Endothelial cell of umbilical vein (primary cell): ENCODE measurements around the gene SCGB1C1. TPM values are rescaled to one million over a fixed set of nuclear protein-coding genes. Genes with fewer than 3 reads are reported as not detected.

Source experiments
- BruUV-seq: library from RNA; stranded (reverse); fragments of 400-500 nt; replicated peaks from 2 replicates; lab custom pipeline; 2021; lab: Mats Ljungman, UMichigan
- CTCF ChIA-PET: fragments of 300-600, 350-600 bp; sonication (Branson Sonifier 250); formaldehyde crosslinking; loops from one replicate; lab custom pipeline; 2021; ENCODE audit warnings: antibody characterized with exemption, inconsistent platforms; lab: Charles Lee
- POLR2A ChIA-PET: fragments of 300-600, 350-600 bp; sonication (Branson Sonifier 250); formaldehyde crosslinking; loops from one replicate; lab custom pipeline; 2021; ENCODE audit warnings: antibody characterized with exemption, inconsistent platforms; lab: Charles Lee
- DNase-seq: peaks from one replicate; pipeline ENCODE4 v3.0.0-alpha.2; 2011; ENCODE audit warnings: low read depth, low spot score
- FAIRE-seq: peaks from 2 replicates; lab custom pipeline; 2011; peaks lifted over from hg19 to GRCh38; lab: Jason Lieb, UNC
- H2AFZ ChIP-seq: 2 replicates; pipeline ENCODE4 v1.6.0; 2012; ENCODE audit warnings: low read depth, low read length, control low read depth, inconsistent platforms
- H3K27ac ChIP-seq: 2 replicates; pipeline ENCODE4 v1.5.1; 2011; ENCODE audit warnings: low read depth, mild to moderate bottlenecking, control low read depth, low read length, moderate library complexity; ENCODE audit not compliant: insufficient read depth
- H3K27me3 ChIP-seq, 2 experiments: 2 replicates each; pipeline versions ENCODE4 v1.6.0 to v1.6.1; 2011; ENCODE audit warnings: low read length in 2 of 2, mixed read lengths in 1 of 2; ENCODE audit not compliant: control insufficient read depth in 2 of 2, insufficient read depth in 2 of 2
- H3K36me3 ChIP-seq, 2 experiments: 2 replicates in 1 of 2; 3 replicates in 1 of 2; pipeline ENCODE4 v1.5.1; 2011; ENCODE audit warnings: low read length in 2 of 2, mild to moderate bottlenecking in 1 of 2, moderate library complexity in 1 of 2; ENCODE audit not compliant: control insufficient read depth in 2 of 2, insufficient read depth in 2 of 2; ENCODE audit errors: extremely low read depth in 1 of 2
- H3K4me1 ChIP-seq: 3 replicates; pipeline ENCODE4 v1.5.1; 2011; ENCODE audit warnings: mild to moderate bottlenecking, low read length; ENCODE audit not compliant: control insufficient read depth, insufficient read depth; ENCODE audit errors: extremely low read depth
- H3K4me2 ChIP-seq: 2 replicates; pipeline ENCODE4 v1.6.1; 2011; ENCODE audit warnings: low read length, control low read depth, mixed read lengths; ENCODE audit not compliant: insufficient read depth
- H3K4me3 ChIP-seq, 3 experiments: fragments of 200-600 bp in 1 of 3; sonication (generic), shearing (Covaris generic) in 1 of 3; replicated peaks in 1 of 3; 2 replicates each; pipeline ENCODE4 v1.5.1; 2011 to 2016; ENCODE audit warnings: control low read depth in 3 of 3, low read length in 3 of 3, mild to moderate bottlenecking in 2 of 3, inconsistent platforms in 1 of 3, low read depth in 1 of 3, moderate library complexity in 1 of 3; ENCODE audit not compliant: insufficient read depth in 1 of 3
- H3K79me2 ChIP-seq: 2 replicates; pipeline ENCODE4 v1.6.0; 2012; ENCODE audit warnings: low read length, inconsistent platforms; ENCODE audit not compliant: control insufficient read depth, insufficient read depth
- H3K9ac ChIP-seq: replicated peaks from 2 replicates; pipeline ENCODE3; 2011; ENCODE audit warnings: low read length, control low read depth; ENCODE audit not compliant: insufficient read depth; ENCODE audit errors: extremely low read depth
- H3K9me1 ChIP-seq: replicated peaks from 3 replicates; pipeline ENCODE4 v1.6.0; 2011; ENCODE audit warnings: mild to moderate bottlenecking, low read length; ENCODE audit not compliant: control insufficient read depth, insufficient read depth; ENCODE audit errors: extremely low read depth
- H3K9me3 ChIP-seq: replicated peaks from 2 replicates; pipeline ENCODE4 v1.5.1; 2012; ENCODE audit warnings: low read length, inconsistent platforms; ENCODE audit not compliant: control insufficient read depth, insufficient read depth
- H4K20me1 ChIP-seq: replicated peaks from 2 replicates; pipeline ENCODE3; 2011; ENCODE audit warnings: mild to moderate bottlenecking, low read length; ENCODE audit not compliant: control insufficient read depth, insufficient read depth; ENCODE audit errors: extremely low read depth
- EZH2 ChIP-seq: IDR thresholded peaks from 2 replicates; pipeline ENCODE4 v1.6.1; 2012; ENCODE audit warnings: borderline replicate concordance, low read depth, mild to moderate bottlenecking, moderate library complexity, low read length, inconsistent platforms; ENCODE audit not compliant: severe bottlenecking
- JUN ChIP-seq: IDR thresholded peaks from 2 replicates; pipeline ENCODE4 v1.6.1; 2011; ENCODE audit warnings: borderline replicate concordance, low read depth; ENCODE audit not compliant: insufficient read length, insufficient read depth
- MYC ChIP-seq: IDR thresholded peaks from one replicate; pipeline ENCODE4 v1.6.1; 2011; ENCODE audit warnings: mild to moderate bottlenecking, low read depth, low read length
- POLR2A ChIP-seq: IDR thresholded peaks from 2 replicates; pipeline ENCODE4 v1.6.1; 2012; ENCODE audit warnings: low read depth, mild to moderate bottlenecking, control low read depth, low read length
- POLR2AphosphoS5 ChIP-seq: IDR thresholded peaks from 2 replicates; pipeline ENCODE4 v1.6.1; 2012; ENCODE audit warnings: low read depth, mild to moderate bottlenecking, control low read depth, low read length, moderate library complexity; ENCODE audit not compliant: insufficient read depth
- dilution Hi-C: fragments of 300-500 bp; cut with MboI; formaldehyde crosslinking; loops from one replicate; pipeline ENCODE4 v1.15.0; 2019; ENCODE audit warnings: low sequenced_read_pairs; ENCODE audit not compliant: extremely low pct_ligation_motif_present
- intact Hi-C: fragments of 100-400 bp; cut with micrococcal nuclease; formaldehyde crosslinking; loops from one replicate; pipeline ENCODE4 v1.10.0; 2022
- polyA plus RNA-seq, 4 experiments: library from polyadenylated mRNA; depleted of rRNA in 3 of 4; stranded (reverse) in 3 of 4; unstranded in 1 of 4; fragments of >200 nt; gene quantifications; 2 replicates each; pipeline versions ENCODE4 v1.2.1 to v1.2.3, GENCODE V29; 2011 to 2012; ENCODE audit warnings: missing spikeins in 1 of 4
- total RNA-seq: library from RNA; stranded (reverse); gene quantifications from 2 replicates; pipeline ENCODE4 v1.2.3, GENCODE V29; 2021
- TF ChIP-seq, protein P1 (sequence below), 2 donors: IDR thresholded peaks; 1 replicate in 1 of 2; 2 replicates in 1 of 2; pipeline ENCODE4 v1.5.1; 2011; ENCODE audit warnings: low read length in 2 of 2, mild to moderate bottlenecking in 2 of 2, moderate library complexity in 2 of 2, control low read depth in 1 of 2, inconsistent platforms in 1 of 2, low read depth in 1 of 2; ENCODE audit not compliant: insufficient read depth in 1 of 2; ENCODE audit errors: extremely low read depth in 1 of 2

SCGB1C1 gene
- total and polyA plus RNA-seq, 2 donors (not counting 3 experiments of a cell fraction or from before 2014, with no cell fraction given), result not detected

DNA sequence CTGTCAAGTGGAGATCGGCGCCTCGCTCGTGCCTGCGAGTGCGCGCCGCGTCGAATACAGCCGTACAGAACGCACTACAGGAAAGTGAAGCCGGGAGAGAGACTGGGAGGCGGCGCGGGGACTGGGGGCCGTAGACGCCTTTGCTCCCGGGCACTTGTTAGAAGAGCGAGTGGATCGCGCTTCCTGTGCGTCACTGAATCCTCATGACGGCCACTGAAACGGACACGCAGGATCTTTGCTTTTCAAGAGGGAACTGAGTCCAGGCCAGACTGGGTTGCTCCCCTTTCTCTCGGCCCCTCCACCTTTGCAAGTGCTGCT lies 14.9 kb downstream of the SCGB1C1 start:
- Histone ChIP-seq H3K9ac (peak overlapping the region; percentile 96), H3K9me3 (no peaks in the 10 kb centered on the region), H3K9me1 (no peaks in the 10 kb centered on the region), H3K27me3 (no peaks in the 10 kb centered on the region), H3K36me3 (peaks cover 12 to 45% of the 10 kb centered on the region in 2 experiments), H3K4me2 (peak overlapping the region; percentile 86), H3K4me3 (peak overlapping the region; percentile 43 to 92 (median 74)), H4K20me1 (no peaks in the 10 kb centered on the region), H3K79me2 (peaks cover 50% of the 10 kb centered on the region), H2AFZ (peak overlapping the region; percentile 24), H3K27ac (peak overlapping the region; percentile 96), H3K4me1 (peaks cover 23% of the 10 kb centered on the region)
- ChIA-PET CTCF (interaction anchor here (0.6 to 1.6 kb wide), 9 partner anchors 11 to 241 kb away, joined by 3 to 9 read pairs (median 4); partner anchors contain the start of gene PSMD13), POLR2A (interaction anchor here (0.6 to 1.0 kb wide), 8 partner anchors 8 to 299 kb away, joined by 3 to 6 read pairs (median 4); partner anchors contain the start of genes PSMD13 and RNH1)
- intact Hi-C loops, result loop anchor here (1.0 to 5.0 kb wide), 5 partner anchors 28 to 298 kb away; partner anchors contain the start of genes IFITM2, PSMD13 and SIRT3
- TF ChIP-seq JUN (no peak), POLR2AphosphoS5 (peak; percentile 13), POLR2A (peak; percentile 34), MYC (no peak)
- FAIRE-seq (no peak), DNase-seq (no peak)
- BruUV-seq, result no TSS peak
- dilution Hi-C loops, result no loop called here

DNA sequence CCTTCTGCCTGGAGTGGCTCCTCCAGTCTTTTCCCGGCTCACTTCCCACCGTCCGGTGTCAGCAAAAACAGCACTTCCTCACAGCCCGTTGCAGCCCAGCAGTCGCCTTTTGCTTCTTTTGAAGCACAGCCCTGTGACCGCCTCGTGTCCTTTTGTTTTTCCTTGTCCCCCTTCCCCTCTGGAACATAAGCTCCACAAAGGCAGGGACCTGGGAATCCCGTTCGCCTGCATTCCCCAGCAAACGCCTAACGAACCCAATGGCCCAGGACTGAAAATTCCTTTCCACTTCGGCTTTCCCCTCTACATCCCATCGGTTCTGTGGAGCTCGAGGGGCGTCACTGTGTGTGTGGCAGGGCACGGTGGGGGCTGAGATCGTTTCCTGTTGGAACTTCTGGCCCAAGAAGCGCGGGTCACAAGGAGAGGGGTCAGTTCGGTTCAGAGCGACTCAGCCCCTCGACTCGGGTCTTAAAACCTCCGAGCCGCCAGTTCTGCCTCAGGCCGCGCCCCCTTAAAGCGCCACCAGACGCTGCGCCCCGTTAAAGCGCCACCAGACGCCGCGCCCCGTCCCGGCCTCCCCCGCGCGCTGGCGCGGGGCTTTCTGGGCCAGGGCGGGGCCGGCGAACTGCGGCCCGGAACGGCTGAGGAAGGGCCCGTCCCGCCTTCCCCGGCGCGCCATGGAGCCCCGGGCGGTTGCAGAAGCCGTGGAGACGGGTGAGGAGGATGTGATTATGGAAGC lies 15.5 kb downstream of the SCGB1C1 start:
- ChIA-PET POLR2A (interaction anchor here (0.6 kb wide), 1 partner anchor 150 kb away, joined by 4 read pairs; no protein-coding TSS in a partner anchor), CTCF (interaction anchor here (1.0 to 1.5 kb wide), 5 partner anchors 11 to 147 kb away, joined by 3 to 5 read pairs (median 3); no protein-coding TSS in a partner anchor)
- Histone ChIP-seq H2AFZ (no peak overlapping the region), H3K4me2 (peak overlapping the region; percentile 86), H3K27ac (peak overlapping the region; percentile 96), H3K4me3 (peak overlapping the region; percentile 43 to 92 (median 74)), H3K9ac (peak overlapping the region; percentile 96), H4K20me1 (no peaks in the 10 kb centered on the region), H3K4me1 (peaks cover 23% of the 10 kb centered on the region), H3K27me3 (no peaks in the 10 kb centered on the region), H3K79me2 (peaks cover 50% of the 10 kb centered on the region), H3K9me1 (no peaks in the 10 kb centered on the region), H3K9me3 (no peaks in the 10 kb centered on the region), H3K36me3 (peaks cover 18 to 47% of the 10 kb centered on the region in 2 experiments)
- FAIRE-seq, result peak; percentile 70
- DNase-seq, result peak; percentile 72
- intact Hi-C loops, result loop anchor here (5.0 kb wide), 2 partner anchors 99 to 149 kb away; partner anchors contain the start of gene IFITM2
- dilution Hi-C loops, result no loop called here
- TF ChIP-seq, protein P1, sequence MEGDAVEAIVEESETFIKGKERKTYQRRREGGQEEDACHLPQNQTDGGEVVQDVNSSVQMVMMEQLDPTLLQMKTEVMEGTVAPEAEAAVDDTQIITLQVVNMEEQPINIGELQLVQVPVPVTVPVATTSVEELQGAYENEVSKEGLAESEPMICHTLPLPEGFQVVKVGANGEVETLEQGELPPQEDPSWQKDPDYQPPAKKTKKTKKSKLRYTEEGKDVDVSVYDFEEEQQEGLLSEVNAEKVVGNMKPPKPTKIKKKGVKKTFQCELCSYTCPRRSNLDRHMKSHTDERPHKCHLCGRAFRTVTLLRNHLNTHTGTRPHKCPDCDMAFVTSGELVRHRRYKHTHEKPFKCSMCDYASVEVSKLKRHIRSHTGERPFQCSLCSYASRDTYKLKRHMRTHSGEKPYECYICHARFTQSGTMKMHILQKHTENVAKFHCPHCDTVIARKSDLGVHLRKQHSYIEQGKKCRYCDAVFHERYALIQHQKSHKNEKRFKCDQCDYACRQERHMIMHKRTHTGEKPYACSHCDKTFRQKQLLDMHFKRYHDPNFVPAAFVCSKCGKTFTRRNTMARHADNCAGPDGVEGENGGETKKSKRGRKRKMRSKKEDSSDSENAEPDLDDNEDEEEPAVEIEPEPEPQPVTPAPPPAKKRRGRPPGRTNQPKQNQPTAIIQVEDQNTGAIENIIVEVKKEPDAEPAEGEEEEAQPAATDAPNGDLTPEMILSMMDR (IDR thresholded peaks at IDR 0.05; ENCODE audit: extremely low read depth in 1 of 2, insufficient read depth in 1 of 2, low read depth in 1 of 2, low read length in 2 of 2), result peak in 1 of 2 donors; percentile 1
- peak; percentile 87 for TF ChIP-seq POLR2AphosphoS5
- no peak for TF ChIP-seq EZH2
- TSS peak; percentile 70 for BruUV-seq
